AG09319 (cell line): ENCODE results near the gene PREX1.

Experiments used
- DNase-seq: peaks from one replicate; pipeline ENCODE4 v3.0.0-alpha.2; 2010; ENCODE audit warnings: low read depth; ENCODE audit errors: extremely low read depth
- CTCF ChIP-seq: IDR thresholded peaks from 2 replicates; pipeline ENCODE4 v1.5.1; 2011; ENCODE audit warnings: low read depth, mild to moderate bottlenecking, inconsistent platforms, low read length, moderate library complexity

PREX1 gene

GRCh38 chr20:48585061-48585870 is 242.5 kb downstream of the PREX1 start:
- TF ChIP-seq CTCF = no peak
- no peak for DNase-seq

GRCh38 chr20:48584391-48585060 is 243.3 kb downstream of the PREX1 start:
- DNase-seq = no peak
- no peak for TF ChIP-seq CTCF

GRCh38 chr20:48583801-48584200 is 244.0 kb downstream of the PREX1 start:
- DNase-seq = no peak

GRCh38 chr20:48583171-48583570 is 244.6 kb downstream of the PREX1 start:
- no peak for TF ChIP-seq CTCF
- DNase-seq = no peak

More at GRCh38 chr20:48583801-48584200, 244.0 kb downstream of the PREX1 start:
- no peak for TF ChIP-seq CTCF

- no peak for DNase-seq
- no peak for TF ChIP-seq CTCF
Observed at GRCh38 chr20:48582673-48582985, 245.2 kb downstream of the PREX1 start.

- DNase-seq = no peak
- no peak for TF ChIP-seq CTCF
Observed at GRCh38 chr20:48581167-48581566, 246.6 kb downstream of the PREX1 start.

- no peak for TF ChIP-seq CTCF
- DNase-seq = no peak
Observed at GRCh38 chr20:48578397-48579098, 249.3 kb downstream of the PREX1 start.
